HEK293T (cell line): ENCODE measurements around the gene SEL1L.

Experiments used
- CTCF ChIA-PET: fragments of 350-600 bp; formaldehyde crosslinking; extraction: SDS; loops from one replicate; lab custom pipeline; 2021; ENCODE audit warnings: antibody characterized with exemption, inconsistent platforms; lab: Yijun Ruan, JAX
- POLR2A ChIA-PET: fragments of 350-600 bp; formaldehyde crosslinking; extraction: SDS; loops from one replicate; lab custom pipeline; 2020; ENCODE audit warnings: antibody characterized with exemption, inconsistent platforms; lab: Yijun Ruan, JAX
- DNase-seq: peaks from one replicate; pipeline ENCODE4 v3.0.0; 2012; ENCODE audit warnings: mixed read lengths; ENCODE audit errors: extremely low spot score
- ARNT ChIP-seq: fragments of 450-650 bp; IDR thresholded peaks from 2 replicates; pipeline ENCODE4 v1.6.1; 2017; ENCODE audit warnings: mild to moderate bottlenecking
- BHLHE40 ChIP-seq: fragments of 450-650 bp; IDR thresholded peaks from 2 replicates; pipeline ENCODE4 v1.6.1; 2016; ENCODE audit warnings: mild to moderate bottlenecking, moderate library complexity, borderline replicate concordance
- CTBP1 ChIP-seq: fragments of 450-650 bp; IDR thresholded peaks from 2 replicates; pipeline ENCODE4 v1.6.1; 2016; ENCODE audit warnings: borderline replicate concordance
- ELF4 ChIP-seq: fragments of 450-650 bp; IDR thresholded peaks from 2 replicates; pipeline ENCODE4 v1.6.1; 2017; ENCODE audit warnings: antibody characterized with exemption
- FOXA1 ChIP-seq: fragments of 450-650 bp; IDR thresholded peaks from 2 replicates; pipeline ENCODE4 v1.6.1; 2016; ENCODE audit warnings: mild to moderate bottlenecking
- FOXK2 ChIP-seq: fragments of 450-650 bp; IDR thresholded peaks from 2 replicates; pipeline ENCODE4 v1.6.1; 2016; ENCODE audit warnings: mild to moderate bottlenecking
- FOXM1 ChIP-seq: fragments of 450-650 bp; IDR thresholded peaks from 2 replicates; pipeline ENCODE4 v1.6.1; 2017; ENCODE audit warnings: mild to moderate bottlenecking, borderline replicate concordance
- HDGF ChIP-seq: fragments of 450-650 bp; IDR thresholded peaks from 2 replicates; pipeline ENCODE4 v1.6.1; 2017; ENCODE audit warnings: antibody characterized with exemption, borderline replicate concordance
- L3MBTL2 ChIP-seq: fragments of 450-650 bp; conservative IDR thresholded peaks from 2 replicates; pipeline ENCODE4 v1.6.1; 2016; ENCODE audit warnings: mild to moderate bottlenecking
- LEF1 ChIP-seq: fragments of 450-650 bp; IDR thresholded peaks from 2 replicates; pipeline ENCODE4 v1.6.1; 2017; ENCODE audit warnings: mild to moderate bottlenecking, borderline replicate concordance
- NFRKB ChIP-seq: fragments of 450-650 bp; IDR thresholded peaks from 2 replicates; pipeline ENCODE4 v1.6.1; 2016; ENCODE audit warnings: mild to moderate bottlenecking, moderate library complexity
- PKNOX1 ChIP-seq: fragments of 450-650 bp; IDR thresholded peaks from 2 replicates; pipeline ENCODE4 v1.6.1; 2016
- SP1 ChIP-seq: fragments of 450-650 bp; IDR thresholded peaks from 2 replicates; pipeline ENCODE4 v1.6.1; 2017
- SUZ12 ChIP-seq: fragments of 450-650 bp; IDR thresholded peaks from 2 replicates; pipeline ENCODE4 v1.6.1; 2016; ENCODE audit warnings: mild to moderate bottlenecking
- TARDBP ChIP-seq: fragments of 450-650 bp; IDR thresholded peaks from 2 replicates; pipeline ENCODE4 v1.6.1; 2016
- ZNF384 ChIP-seq: fragments of 450-650 bp; IDR thresholded peaks from 2 replicates; pipeline ENCODE4 v1.6.1; 2016

The SEL1L gene

GRCh38 chr14:81533536-81534343 is at the start of gene SEL1L:
TSS of gene SEL1L (minus strand) at chr14:81533853. CDS start at chr14:81533744, 109 bp downstream.
- ChIA-PET CTCF (interaction anchor here (1.4 kb wide), 1 partner anchor 32 kb away, joined by 4 read pairs; no protein-coding TSS in a partner anchor), POLR2A (interaction anchor here (0.6 to 1.4 kb wide), 4 partner anchors 12 to 312 kb away, joined by 3 to 6 read pairs (median 4); no protein-coding TSS in a partner anchor)
- peak; percentile 97 for DNase-seq
- peak; percentile 92 for TF ChIP-seq PKNOX1
- TF ChIP-seq ELF4, result peak; percentile 44; the same call in 1 of the 2 replicates
- TF ChIP-seq SP1, result no peak
- TF ChIP-seq SUZ12, result peak; percentile 82
- peak; percentile 52 for TF ChIP-seq L3MBTL2

GRCh38 chr14:81582420-81582819 is 48.8 kb upstream of the SEL1L start:
- CTCF ChIA-PET, result no interaction called here
- DNase-seq, result no peak

GRCh38 chr14:81579115-81579514 is 45.5 kb upstream of the SEL1L start:
- no peak for TF ChIP-seq TARDBP
- no peak for TF ChIP-seq CTBP1
- TF ChIP-seq SP1, result no peak
- no peak for TF ChIP-seq PKNOX1
- TF ChIP-seq NFRKB, result no peak
- TF ChIP-seq FOXA1, result no peak
- TF ChIP-seq LEF1, result no peak
- no peak for TF ChIP-seq ZNF384
- no peak for TF ChIP-seq SUZ12
- TF ChIP-seq HDGF, result no peak
- TF ChIP-seq BHLHE40, result no peak
- no peak for TF ChIP-seq FOXK2
- TF ChIP-seq L3MBTL2, result no peak
- TF ChIP-seq FOXM1, result no peak
- no peak for TF ChIP-seq ELF4
- TF ChIP-seq ARNT, result no peak
- DNase-seq, result no peak
- POLR2A ChIA-PET, result no interaction called here
- CTCF ChIA-PET, result no interaction called here

More at GRCh38 chr14:81582420-81582819, 48.8 kb upstream of the SEL1L start:
- POLR2A ChIA-PET, result no interaction called here
- TF ChIP-seq NFRKB, result no peak
- no peak for TF ChIP-seq SUZ12
- no peak for TF ChIP-seq ZNF384
- no peak for TF ChIP-seq ARNT
- no peak for TF ChIP-seq TARDBP
- no peak for TF ChIP-seq PKNOX1
- TF ChIP-seq ELF4, result no peak
- no peak for TF ChIP-seq L3MBTL2
- TF ChIP-seq LEF1, result no peak
- TF ChIP-seq BHLHE40, result no peak

- no peak for DNase-seq
- no peak for TF ChIP-seq FOXK2
- TF ChIP-seq PKNOX1, result no peak
- no peak for TF ChIP-seq L3MBTL2
- TF ChIP-seq SUZ12, result no peak
- no peak for TF ChIP-seq HDGF
- TF ChIP-seq TARDBP, result no peak
- TF ChIP-seq LEF1, result no peak
- no peak for TF ChIP-seq FOXA1
- TF ChIP-seq ELF4, result no peak
- no peak for TF ChIP-seq ARNT
- no peak for TF ChIP-seq SP1
- no peak for TF ChIP-seq FOXM1
- no peak for TF ChIP-seq BHLHE40
- no peak for TF ChIP-seq NFRKB
- POLR2A ChIA-PET, result no interaction called here
- CTCF ChIA-PET, result no interaction called here
Observed at GRCh38 chr14:81571437-81571836, 37.8 kb upstream of the SEL1L start.

- DNase-seq, result no peak
- ChIA-PET CTCF (no interaction called here), POLR2A (no interaction called here)
- TF ChIP-seq CTBP1 (no peak), HDGF (no peak), NFRKB (no peak), SUZ12 (no peak), PKNOX1 (no peak), LEF1 (no peak)
Observed at GRCh38 chr14:81567302-81567701, 33.6 kb upstream of the SEL1L start.
